ENCODE measurements around the gene FOXN3. TPM values are rescaled to one million over a fixed set of nuclear protein-coding genes. Genes with fewer than 3 reads are reported as not detected.

Gene FOXN3
- polyA plus RNA-seq, 1 donor, result 39.5 TPM

DNA sequence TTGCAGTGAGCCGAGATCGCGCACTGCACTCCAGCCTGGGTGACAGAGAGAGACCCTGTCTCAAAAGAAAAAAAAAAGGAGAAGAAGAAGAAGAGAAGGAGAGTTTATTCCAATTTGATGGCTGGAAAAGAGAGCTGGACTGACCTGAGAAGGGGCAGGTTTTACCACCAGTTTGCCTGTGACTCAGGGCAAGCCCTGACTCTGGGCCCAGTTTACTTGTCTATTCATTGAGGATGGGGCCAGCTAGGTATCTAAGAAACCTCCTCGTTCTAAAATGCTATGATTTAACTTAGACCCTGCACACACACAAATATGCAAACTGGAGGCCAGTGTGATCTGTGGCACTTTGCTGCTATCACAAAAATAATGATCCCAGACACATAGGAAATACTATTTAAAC lies 155.0 kb downstream of the FOXN3 start:
- DNase-seq, result no peak
- Histone ChIP-seq H3K4me1 (ENCODE audit: control insufficient read depth, insufficient read depth, low read length) (no peaks in the 10 kb centered on the region), H3K9me3 (ENCODE audit: control insufficient read depth, low read depth, low read length) (no peaks in the 10 kb centered on the region), H3K36me3 (ENCODE audit: control insufficient read depth, insufficient read depth, low read length) (peaks cover 22% of the 10 kb centered on the region), H3K27me3 (ENCODE audit: control insufficient read depth, insufficient read depth, low read length) (no peaks in the 10 kb centered on the region), H3K27ac (ENCODE audit: low read length) (no peak overlapping the region), H3K4me3 (ENCODE audit: low read length) (no peak overlapping the region)
- 80% methylated on average over 1 of the region's 4 CpGs for whole genome bisulfite sequencing (ENCODE audit: insufficient coverage, low lambda C conversion rate)

GRCh38 chr14:89260898-89261297 lies 156.1 kb downstream of the FOXN3 start:
- Histone ChIP-seq H3K36me3 (ENCODE audit: control insufficient read depth, insufficient read depth, low read length) (peaks cover 17% of the 10 kb centered on the region), H3K27me3 (ENCODE audit: control insufficient read depth, insufficient read depth, low read length) (no peaks in the 10 kb centered on the region), H3K27ac (ENCODE audit: low read length) (no peak overlapping the region), H3K9me3 (ENCODE audit: control insufficient read depth, low read depth, low read length) (no peaks in the 10 kb centered on the region), H3K4me1 (ENCODE audit: control insufficient read depth, insufficient read depth, low read length) (no peaks in the 10 kb centered on the region), H3K4me3 (ENCODE audit: low read length) (no peak overlapping the region)
- no peak for DNase-seq
- no CpG with 5 or more reads among the region's 1 CpG for whole genome bisulfite sequencing (ENCODE audit: insufficient coverage, low lambda C conversion rate)

- no peak overlapping the region for H3K4me3 ChIP-seq (ENCODE audit: low read length)
- no peaks in the 10 kb centered on the region for H3K9me3 ChIP-seq (ENCODE audit: control insufficient read depth, low read depth, low read length)
- 90% methylated on average over 2 of the region's 15 CpGs for WGBS (ENCODE audit: insufficient coverage, low lambda C conversion rate)
- H3K27ac ChIP-seq (ENCODE audit: low read length), result no peak overlapping the region
- no peaks in the 10 kb centered on the region for H3K4me1 ChIP-seq (ENCODE audit: control insufficient read depth, insufficient read depth, low read length)
- H3K27me3 ChIP-seq (ENCODE audit: control insufficient read depth, insufficient read depth, low read length), result no peaks in the 10 kb centered on the region
- peaks cover 10% of the 10 kb centered on the region for H3K36me3 ChIP-seq (ENCODE audit: control insufficient read depth, insufficient read depth, low read length)
- DNase-seq, result no peak
Observed at GRCh38 chr14:89259951-89260609, 157.0 kb downstream of the FOXN3 start.

DNA sequence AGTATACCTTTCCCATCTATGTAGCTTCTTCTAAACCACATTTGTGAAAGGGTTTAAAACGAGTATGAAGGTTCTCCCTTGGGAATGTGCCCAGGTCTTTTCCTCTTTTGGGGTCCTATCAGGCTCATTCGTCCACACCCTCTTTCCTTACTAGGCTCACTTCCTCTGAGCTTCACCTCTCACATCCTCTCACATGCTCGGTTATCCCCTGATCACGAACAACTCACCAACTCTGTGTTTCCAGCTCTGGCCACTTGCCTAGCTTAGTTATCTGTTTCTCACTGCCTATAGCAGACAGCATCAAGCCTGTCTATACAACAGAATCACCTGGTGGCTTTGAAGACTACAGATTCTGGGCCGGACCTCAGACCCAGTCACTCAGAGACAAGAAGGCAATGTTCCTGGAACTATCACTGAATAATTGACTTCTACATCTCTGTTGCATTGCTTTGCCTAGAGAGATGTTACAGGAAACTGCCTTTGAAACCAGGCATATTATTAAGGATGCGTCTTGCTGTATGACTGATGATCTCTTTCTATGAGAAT lies 158.2 kb downstream of the FOXN3 start:
- Histone ChIP-seq H3K36me3 (ENCODE audit: control insufficient read depth, insufficient read depth, low read length) (peaks cover 9% of the 10 kb centered on the region), H3K27ac (ENCODE audit: low read length) (no peak overlapping the region), H3K4me3 (ENCODE audit: low read length) (no peak overlapping the region), H3K27me3 (ENCODE audit: control insufficient read depth, insufficient read depth, low read length) (no peaks in the 10 kb centered on the region), H3K9me3 (ENCODE audit: control insufficient read depth, low read depth, low read length) (no peaks in the 10 kb centered on the region), H3K4me1 (ENCODE audit: control insufficient read depth, insufficient read depth, low read length) (no peaks in the 10 kb centered on the region)
- whole genome bisulfite sequencing (ENCODE audit: insufficient coverage, low lambda C conversion rate), result 100% methylated on average over 1 of the region's 6 CpGs
- DNase-seq, result no peak

- Histone ChIP-seq H3K9me3 (ENCODE audit: control insufficient read depth, low read depth, low read length) (no peaks in the 10 kb centered on the region), H3K27ac (ENCODE audit: low read length) (no peak overlapping the region), H3K4me3 (ENCODE audit: low read length) (no peak overlapping the region), H3K27me3 (ENCODE audit: control insufficient read depth, insufficient read depth, low read length) (no peaks in the 10 kb centered on the region), H3K4me1 (ENCODE audit: control insufficient read depth, insufficient read depth, low read length) (no peaks in the 10 kb centered on the region), H3K36me3 (ENCODE audit: control insufficient read depth, insufficient read depth, low read length) (peaks cover 11% of the 10 kb centered on the region)
- no CpG with 5 or more reads among the region's 1 CpG for WGBS (ENCODE audit: insufficient coverage, low lambda C conversion rate)
- DNase-seq, result no peak
Observed at GRCh38 chr14:89256951-89257350, 160.1 kb downstream of the FOXN3 start.

DNA sequence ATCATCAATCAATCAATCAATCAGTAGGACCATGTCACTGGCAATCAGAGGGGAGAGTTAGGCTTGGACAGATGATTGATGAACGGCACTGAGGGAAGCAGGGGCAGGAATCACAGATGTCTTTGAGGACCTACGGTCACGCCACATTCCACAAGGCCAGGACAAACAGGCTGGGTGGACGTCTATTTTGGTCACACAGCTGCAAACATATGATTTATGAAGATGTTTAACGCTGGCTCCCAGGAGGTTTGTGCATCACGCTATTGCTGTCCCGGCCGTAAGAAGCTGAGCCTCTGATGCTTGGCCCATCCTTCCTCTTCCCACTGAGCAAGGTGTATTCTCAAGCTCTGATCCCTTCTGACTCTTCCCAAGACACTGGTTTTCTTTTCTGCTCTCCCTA lies 160.8 kb downstream of the FOXN3 start:
- H3K27me3 ChIP-seq (ENCODE audit: control insufficient read depth, insufficient read depth, low read length), result no peaks in the 10 kb centered on the region
- no peak for DNase-seq
- 80% methylated on average over 1 of the region's 8 CpGs for WGBS (ENCODE audit: insufficient coverage, low lambda C conversion rate)
- no peak overlapping the region for H3K27ac ChIP-seq (ENCODE audit: low read length)
- no peak overlapping the region for H3K4me3 ChIP-seq (ENCODE audit: low read length)
- H3K9me3 ChIP-seq (ENCODE audit: control insufficient read depth, low read depth, low read length), result no peaks in the 10 kb centered on the region
- peaks cover 11% of the 10 kb centered on the region for H3K36me3 ChIP-seq (ENCODE audit: control insufficient read depth, insufficient read depth, low read length)
- H3K4me1 ChIP-seq (ENCODE audit: control insufficient read depth, insufficient read depth, low read length), result no peaks in the 10 kb centered on the region

- WGBS (ENCODE audit: insufficient coverage, low lambda C conversion rate), result no CpG with 5 or more reads among the region's 3 CpGs
- H3K4me3 ChIP-seq (ENCODE audit: low read length), result no peak overlapping the region
Observed at GRCh38 chr14:89255852-89256251, 161.2 kb downstream of the FOXN3 start.

GRCh38 chr14:89255012-89255411 lies 162.0 kb downstream of the FOXN3 start:
- no peak for DNase-seq
- Histone ChIP-seq H3K36me3 (ENCODE audit: control insufficient read depth, insufficient read depth, low read length) (peaks cover 14% of the 10 kb centered on the region), H3K4me3 (ENCODE audit: low read length) (no peak overlapping the region), H3K27me3 (ENCODE audit: control insufficient read depth, insufficient read depth, low read length) (no peaks in the 10 kb centered on the region), H3K27ac (ENCODE audit: low read length) (no peak overlapping the region), H3K4me1 (ENCODE audit: control insufficient read depth, insufficient read depth, low read length) (no peaks in the 10 kb centered on the region), H3K9me3 (ENCODE audit: control insufficient read depth, low read depth, low read length) (no peaks in the 10 kb centered on the region)
- WGBS (ENCODE audit: insufficient coverage, low lambda C conversion rate), result no CpG with 5 or more reads among the region's 9 CpGs

More at GRCh38 chr14:89255852-89256251, 161.2 kb downstream of the FOXN3 start:
- Histone ChIP-seq H3K27ac (ENCODE audit: low read length) (no peak overlapping the region), H3K27me3 (ENCODE audit: control insufficient read depth, insufficient read depth, low read length) (no peaks in the 10 kb centered on the region), H3K4me1 (ENCODE audit: control insufficient read depth, insufficient read depth, low read length) (no peaks in the 10 kb centered on the region), H3K36me3 (ENCODE audit: control insufficient read depth, insufficient read depth, low read length) (peaks cover 11% of the 10 kb centered on the region), H3K9me3 (ENCODE audit: control insufficient read depth, low read depth, low read length) (no peaks in the 10 kb centered on the region)
- DNase-seq, result no peak

GRCh38 chr14:89254166-89254909 lies 162.7 kb downstream of the FOXN3 start:
- Histone ChIP-seq H3K9me3 (ENCODE audit: control insufficient read depth, low read depth, low read length) (no peaks in the 10 kb centered on the region), H3K27ac (ENCODE audit: low read length) (no peak overlapping the region), H3K36me3 (ENCODE audit: control insufficient read depth, insufficient read depth, low read length) (peaks cover 14% of the 10 kb centered on the region), H3K4me3 (ENCODE audit: low read length) (no peak overlapping the region), H3K27me3 (ENCODE audit: control insufficient read depth, insufficient read depth, low read length) (no peaks in the 10 kb centered on the region), H3K4me1 (ENCODE audit: control insufficient read depth, insufficient read depth, low read length) (no peaks in the 10 kb centered on the region)
- no peak for DNase-seq
- WGBS (ENCODE audit: insufficient coverage, low lambda C conversion rate), result no CpG with 5 or more reads among the region's 12 CpGs

DNA sequence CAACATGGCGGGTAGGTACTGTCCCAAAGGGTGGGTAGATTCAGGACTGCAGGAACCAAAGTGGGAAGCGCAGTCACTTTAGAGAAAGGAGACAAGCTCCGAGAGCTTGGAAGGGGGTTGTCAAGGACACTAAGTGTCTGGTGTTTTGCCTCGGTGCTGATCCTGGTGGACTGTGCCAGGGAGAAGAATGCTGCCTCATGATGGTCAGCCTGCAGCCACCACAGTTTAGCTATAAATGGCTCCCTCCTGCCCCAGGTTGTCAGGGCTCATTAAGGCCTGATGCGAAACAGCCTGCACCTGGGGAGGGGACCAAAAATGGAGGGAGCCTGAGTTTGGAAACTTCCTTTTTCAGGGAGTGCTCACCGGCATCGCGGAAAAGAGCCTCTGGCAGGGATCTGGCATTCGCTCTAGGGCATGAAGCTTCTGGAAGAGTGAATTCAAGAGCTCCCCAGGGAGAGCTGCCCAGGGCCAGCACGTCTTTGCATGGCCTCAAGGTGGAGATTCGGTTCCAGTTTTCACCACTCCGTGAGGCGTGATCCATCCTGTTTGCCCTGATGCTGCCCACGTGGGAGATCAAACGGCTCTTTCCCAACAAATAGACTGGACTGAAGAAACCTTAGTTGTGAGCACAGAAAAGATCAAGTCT lies 164.0 kb downstream of the FOXN3 start:
- H3K36me3 ChIP-seq (ENCODE audit: control insufficient read depth, insufficient read depth, low read length), result peaks cover 14% of the 10 kb centered on the region
- no peak overlapping the region for H3K4me3 ChIP-seq (ENCODE audit: low read length)
- no CpG with 5 or more reads among the region's 15 CpGs for WGBS (ENCODE audit: insufficient coverage, low lambda C conversion rate)
- H3K4me1 ChIP-seq (ENCODE audit: control insufficient read depth, insufficient read depth, low read length), result no peaks in the 10 kb centered on the region
- no peaks in the 10 kb centered on the region for H3K9me3 ChIP-seq (ENCODE audit: control insufficient read depth, low read depth, low read length)
- H3K27ac ChIP-seq (ENCODE audit: low read length), result no peak overlapping the region
- no peaks in the 10 kb centered on the region for H3K27me3 ChIP-seq (ENCODE audit: control insufficient read depth, insufficient read depth, low read length)
- no peak for DNase-seq

Data from large intestine (tissue), 3 donors.